Adrenal gland (tissue), 5 donors: ENCODE measurements around the gene SLC2A4.

Source experiments
- CTCF ChIP-seq, 6 experiments: fragments of 450-650 bp in 4 of 6; fragments of 200-600 bp in 2 of 6; sonication (generic) in 1 of 6; IDR thresholded peaks; 1 replicate in 5 of 6; 2 replicates in 1 of 6; pipeline versions ENCODE4 v1.5.1 to v1.8.0; 2016 to 2021; ENCODE audit warnings: antibody characterized with exemption in 6 of 6, mild to moderate bottlenecking in 2 of 6, moderate library complexity in 1 of 6
- POLR2A ChIP-seq, 2 donors: fragments of 450-650 bp; IDR thresholded peaks; one replicate each; pipeline ENCODE4 v1.6.1; 2017; ENCODE audit warnings: antibody characterized with exemption in 2 of 2, mild to moderate bottlenecking in 2 of 2, moderate library complexity in 1 of 2
- donor health status: DM: no; HTN: no; CAD: no.

GRCh38 chr17:7253082-7253481, 28.4 kb upstream of the SLC2A4 start:
- TF ChIP-seq CTCF (IDR thresholded peaks at IDR 0.05): no peak
- no peak for TF ChIP-seq POLR2A (IDR thresholded peaks at IDR 0.05)
